ENCODE measurements around the gene ANKS1B.

Gene ANKS1B

DNA sequence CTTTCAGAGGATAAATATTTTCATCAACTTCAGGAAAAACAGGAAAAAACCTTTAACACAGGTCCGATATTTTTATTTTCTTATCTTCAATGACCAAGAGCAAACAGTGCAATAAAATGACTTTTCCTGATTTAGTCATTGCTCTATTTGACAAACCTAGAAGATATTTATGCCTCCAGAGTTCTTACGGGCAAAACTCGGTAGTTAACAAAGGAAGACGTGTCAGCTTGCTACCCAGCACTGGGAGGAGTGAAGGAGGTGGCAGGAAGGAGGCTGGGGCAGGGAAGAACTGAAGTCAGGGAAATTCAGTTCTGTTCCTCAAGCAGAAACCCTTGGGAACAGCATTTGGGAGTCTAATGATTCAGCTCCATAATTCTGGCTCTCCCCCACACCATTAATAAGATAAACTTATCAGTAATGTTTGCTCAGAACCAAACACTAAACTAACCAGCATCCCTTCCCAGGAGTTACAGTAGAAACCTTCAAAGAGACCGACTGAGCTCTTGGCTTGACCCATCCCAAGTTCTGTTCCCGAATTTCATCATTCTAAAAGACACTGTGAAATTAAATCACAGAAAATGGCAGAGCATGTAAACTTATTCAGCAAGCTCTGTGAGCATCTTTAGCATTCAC lies 1176.4 kb downstream of the ANKS1B start:
- no peaks in the 10 kb centered on the region for H3K36me3 ChIP-seq (replicated peaks)
- no peak overlapping the region for H3K4me3 ChIP-seq (ENCODE audit: low read depth, low read length)
- H3K27ac ChIP-seq: no peak overlapping the region
- in situ Hi-C loops (cut with HindIII; ENCODE audit: low pct_ligation_motif_present, low sequenced_read_pairs): no loop called here
- no peak for DNase-seq
- TF ChIP-seq CTCF (IDR thresholded peaks at IDR 0.05; ENCODE audit: low read depth, low read length, missing control alignments): no peak
- H3K27me3 ChIP-seq (replicated peaks): no peaks in the 10 kb centered on the region

DNA sequence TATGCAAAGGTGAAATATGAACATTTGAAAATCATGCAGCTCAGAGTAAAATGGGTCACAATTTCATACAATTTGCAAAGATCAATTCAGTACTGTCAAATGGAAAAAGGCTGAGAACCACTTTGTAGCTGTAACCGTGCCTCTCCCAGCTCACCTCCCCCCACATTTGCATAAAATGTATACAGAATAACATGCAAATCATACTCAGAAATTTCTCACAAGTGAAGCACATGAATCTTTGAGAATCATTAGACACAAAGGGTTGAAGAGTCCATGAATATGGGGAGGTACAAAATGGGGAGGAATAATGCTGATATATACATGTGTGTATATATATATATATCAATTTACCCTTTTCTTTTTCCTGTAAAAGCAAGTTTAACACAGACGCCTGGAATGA lies 1177.5 kb downstream of the ANKS1B start:
- Histone ChIP-seq H3K4me3 (ENCODE audit: low read depth, low read length) (no peak overlapping the region), H3K27ac (no peak overlapping the region), H3K27me3 (replicated peaks) (no peaks in the 10 kb centered on the region), H3K36me3 (replicated peaks) (no peaks in the 10 kb centered on the region)
- no peak for DNase-seq
- in situ Hi-C loops (cut with HindIII; ENCODE audit: low pct_ligation_motif_present, low sequenced_read_pairs): no loop called here
- no peak for TF ChIP-seq CTCF (IDR thresholded peaks at IDR 0.05; ENCODE audit: low read depth, low read length, missing control alignments)

- no peaks in the 10 kb centered on the region for H3K36me3 ChIP-seq (replicated peaks)
- H3K27me3 ChIP-seq (replicated peaks): no peaks in the 10 kb centered on the region
- H3K4me3 ChIP-seq (ENCODE audit: low read depth, low read length): no peak overlapping the region
- in situ Hi-C loops (cut with HindIII; ENCODE audit: low pct_ligation_motif_present, low sequenced_read_pairs): no loop called here
- DNase-seq: no peak
- H3K27ac ChIP-seq: no peak overlapping the region
- TF ChIP-seq CTCF (IDR thresholded peaks at IDR 0.05; ENCODE audit: low read depth, low read length, missing control alignments): no peak
These were observed 1181.1 kb downstream of the ANKS1B start for GRCh38 chr12:98803468-98804209.

DNA sequence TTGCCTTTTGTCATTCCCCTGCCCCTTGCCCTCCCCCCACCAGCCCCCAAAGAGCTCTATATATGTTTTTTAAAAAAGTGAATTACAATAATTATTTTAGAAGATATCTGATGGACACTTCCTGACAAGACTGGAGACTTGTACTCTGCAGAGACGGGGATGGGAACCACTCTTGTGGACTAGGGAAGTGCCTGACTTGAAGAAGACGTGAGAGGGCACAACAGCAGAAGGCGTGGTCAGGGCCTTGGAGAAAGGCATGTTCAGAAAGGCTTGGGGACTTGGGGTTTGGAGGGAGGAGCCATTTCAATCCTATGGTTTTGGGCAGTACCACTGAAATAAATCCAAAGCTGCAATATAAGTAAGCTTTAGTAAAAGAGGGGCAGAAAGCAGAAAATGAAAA lies 1184.9 kb downstream of the ANKS1B start:
- no peaks in the 10 kb centered on the region for H3K36me3 ChIP-seq (replicated peaks)
- no peak overlapping the region for H3K27ac ChIP-seq
- no peak overlapping the region for H3K4me3 ChIP-seq (ENCODE audit: low read depth, low read length)
- no peak for DNase-seq
- in situ Hi-C loops (cut with HindIII; ENCODE audit: low pct_ligation_motif_present, low sequenced_read_pairs): no loop called here
- no peak for TF ChIP-seq CTCF (IDR thresholded peaks at IDR 0.05; ENCODE audit: low read depth, low read length, missing control alignments)
- peaks cover 1% of the 10 kb centered on the region for H3K27me3 ChIP-seq (replicated peaks)

DNA sequence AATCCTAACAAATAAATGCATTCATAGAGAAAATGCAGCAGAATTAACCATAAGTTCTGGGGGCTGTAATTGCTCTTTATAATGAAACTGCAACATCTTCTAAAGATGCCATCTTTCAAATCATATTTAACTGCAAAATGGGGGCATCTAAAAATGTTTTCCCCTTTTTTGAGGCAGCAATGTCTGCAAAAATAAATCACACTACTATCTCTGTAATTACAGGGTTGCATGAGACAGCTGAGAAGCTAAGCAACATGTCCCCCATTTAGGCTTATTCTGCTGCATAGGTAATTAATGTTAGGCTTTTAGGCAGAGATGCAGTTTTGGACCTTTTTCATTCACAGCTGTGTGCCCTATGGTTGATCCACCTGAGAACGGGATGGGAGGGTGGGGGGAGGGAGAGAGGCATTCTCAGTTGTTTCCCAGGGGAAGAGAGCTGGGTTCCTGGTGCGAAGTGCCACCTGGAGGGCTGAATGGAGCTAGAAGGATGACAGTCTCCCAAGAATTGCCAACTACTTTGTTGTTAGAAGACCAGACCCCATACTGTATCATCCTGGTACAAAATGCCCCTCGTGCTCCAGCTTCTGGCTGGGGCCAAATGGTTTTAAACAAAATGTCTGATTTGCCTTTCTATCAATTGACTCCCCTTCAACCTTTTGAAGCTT lies 1185.5 kb downstream of the ANKS1B start:
- in situ Hi-C loops (cut with HindIII; ENCODE audit: low pct_ligation_motif_present, low sequenced_read_pairs): no loop called here
- H3K36me3 ChIP-seq (replicated peaks): no peaks in the 10 kb centered on the region
- DNase-seq: no peak
- peaks cover 1% of the 10 kb centered on the region for H3K27me3 ChIP-seq (replicated peaks)
- no peak overlapping the region for H3K27ac ChIP-seq
- H3K4me3 ChIP-seq (ENCODE audit: low read depth, low read length): no peak overlapping the region
- no peak for TF ChIP-seq CTCF (IDR thresholded peaks at IDR 0.05; ENCODE audit: low read depth, low read length, missing control alignments)

All from brain microvascular endothelial cell (primary cell).